Thyroid gland (tissue), 4 donors: ENCODE data around the gene MINDY4. TPM values are rescaled to one million over a fixed set of nuclear protein-coding genes. Genes with fewer than 3 reads are reported as not detected.
A peak's percentile ranks its signal among the peaks of the same experiment; 100 is the strongest.

Source experiments
- DNase-seq, 2 donors: peaks; one replicate each; pipeline ENCODE4 v3.0.0-alpha.2; 2019
- H3K27ac ChIP-seq, 3 donors: fragments of 200-600 bp; sonication (generic); 1 replicate in 2 of 3; 2 replicates in 1 of 3; pipeline ENCODE4 v1.5.1; 2016 to 2019; ENCODE audit warnings: mild to moderate bottlenecking in 1 of 3, moderate library complexity in 1 of 3
- H3K27me3 ChIP-seq: fragments of 200-600 bp; sonication (generic); one replicate; pipeline ENCODE4 v1.5.1; 2019
- H3K36me3 ChIP-seq, 2 donors: fragments of 200-600 bp; sonication (generic); one replicate each; pipeline ENCODE4 v1.5.1; 2016 to 2019
- H3K4me1 ChIP-seq, 2 donors: fragments of 200-600 bp; sonication (generic); one replicate each; pipeline ENCODE4 v1.5.1; 2017 to 2019
- H3K4me3 ChIP-seq, 3 donors: fragments of 200-600 bp; sonication (generic); replicated peaks in 1 of 3; 1 replicate in 2 of 3; 2 replicates in 1 of 3; pipeline ENCODE4 v1.5.1; 2016; ENCODE audit warnings: mild to moderate bottlenecking in 1 of 3
- H3K9me3 ChIP-seq: fragments of 200-600 bp; sonication (generic); one replicate; pipeline ENCODE4 v1.5.1; 2017
- CTCF ChIP-seq, 6 experiments: fragments of 200-600 bp in 3 of 6; fragments of 450-650 bp in 3 of 6; sonication (generic) in 3 of 6; IDR thresholded peaks; one replicate each; pipeline ENCODE4 v1.5.1; 2016 to 2019; ENCODE audit warnings: antibody characterized with exemption in 6 of 6, mild to moderate bottlenecking in 2 of 6, inconsistent platforms in 1 of 6, moderate library complexity in 1 of 6
- POLR2A ChIP-seq, 2 donors: fragments of 450-650 bp; IDR thresholded peaks; one replicate each; pipeline ENCODE4 v1.6.1; 2017; ENCODE audit warnings: antibody characterized with exemption in 2 of 2, mild to moderate bottlenecking in 2 of 2, moderate library complexity in 1 of 2
- WGBS, 2 donors: methylation state at CpG; one replicate each; pipeline ENCODE4 v1.1.5; 2017; 5-methylcytosine and 5-hydroxymethylcytosine counted together
- intact Hi-C: fragments of 100-400 bp; cut with DNase I; formaldehyde crosslinking; loops from one replicate; pipeline ENCODE4 v1.15.1; 2023
- total RNA-seq, 4 donors: library from RNA; depleted of rRNA; stranded (reverse); fragments of >200 nt; gene quantifications; one replicate each; pipeline ENCODE4 v1.2.3, GENCODE V29; 2016

The MINDY4 gene
- total RNA-seq, 4 donors from 2014 or later: 17.9 to 33.2 (median 29.7) TPM

- H3K36me3 ChIP-seq: no peaks in the 10 kb centered on the region
- no peaks in the 10 kb centered on the region for H3K9me3 ChIP-seq
- peaks cover 0 to 7% of the 10 kb centered on the region in 2 donors for H3K4me1 ChIP-seq
- no peak overlapping the region for H3K27ac ChIP-seq
- no peak for TF ChIP-seq POLR2A (IDR thresholded peaks at IDR 0.05)
- TF ChIP-seq CTCF (IDR thresholded peaks at IDR 0.05): no peak
- intact Hi-C loops: no loop called here
- no peaks in the 10 kb centered on the region for H3K27me3 ChIP-seq
- peak in 1 of 2 donors; percentile 0 for DNase-seq
- 94 to 97% methylated on average over 19 of the region's 19 CpGs for WGBS, 2 donors
- no peak overlapping the region for H3K4me3 ChIP-seq
Observed at GRCh38 chr7:30923009-30923773, 152.0 kb downstream of the MINDY4 start.

- H3K36me3 ChIP-seq: no peaks in the 10 kb centered on the region
- H3K4me1 ChIP-seq: peaks cover 0 to 7% of the 10 kb centered on the region in 2 donors
- WGBS, 2 donors: 95 to 96% methylated on average over 13 of the region's 13 CpGs
- H3K4me3 ChIP-seq: no peak overlapping the region
- H3K9me3 ChIP-seq: no peaks in the 10 kb centered on the region
- intact Hi-C loops: no loop called here
- peak in 1 of 2 donors; percentile 0 for DNase-seq
- H3K27me3 ChIP-seq: no peaks in the 10 kb centered on the region
- no peak for TF ChIP-seq CTCF (IDR thresholded peaks at IDR 0.05)
- no peak for TF ChIP-seq POLR2A (IDR thresholded peaks at IDR 0.05)
- no peak overlapping the region for H3K27ac ChIP-seq
Observed at GRCh38 chr7:30923774-30924413, 152.7 kb downstream of the MINDY4 start.

DNA sequence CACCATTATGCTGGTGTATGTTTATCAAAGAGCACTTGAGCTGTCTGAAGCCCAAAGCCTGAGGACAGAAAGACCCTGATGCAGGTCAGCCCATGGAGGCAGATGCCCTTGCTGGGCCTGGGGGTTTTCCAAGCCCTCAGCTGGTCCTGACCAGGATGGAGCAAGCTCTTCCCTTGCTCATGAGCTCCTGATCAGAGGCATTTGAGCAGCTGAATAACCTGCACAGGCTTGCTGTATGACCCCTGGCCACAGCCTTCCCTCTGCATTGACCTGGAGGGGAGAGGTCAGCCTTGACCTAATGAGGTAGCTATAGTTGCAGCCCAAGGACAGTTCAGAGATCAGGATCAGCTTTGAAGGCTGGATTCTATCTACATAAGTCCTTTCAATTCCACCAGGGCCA is 153.4 kb downstream of the MINDY4 start:
- no peaks in the 10 kb centered on the region for H3K9me3 ChIP-seq
- H3K27ac ChIP-seq: no peak overlapping the region
- intact Hi-C loops: no loop called here
- H3K4me1 ChIP-seq: peaks cover 0 to 7% of the 10 kb centered on the region in 2 donors
- peak in 1 of 2 donors; percentile 0 for DNase-seq
- no peaks in the 10 kb centered on the region for H3K27me3 ChIP-seq
- H3K4me3 ChIP-seq: no peak overlapping the region
- TF ChIP-seq CTCF (IDR thresholded peaks at IDR 0.05): no peak
- no peak for TF ChIP-seq POLR2A (IDR thresholded peaks at IDR 0.05)
- no peaks in the 10 kb centered on the region for H3K36me3 ChIP-seq

DNA sequence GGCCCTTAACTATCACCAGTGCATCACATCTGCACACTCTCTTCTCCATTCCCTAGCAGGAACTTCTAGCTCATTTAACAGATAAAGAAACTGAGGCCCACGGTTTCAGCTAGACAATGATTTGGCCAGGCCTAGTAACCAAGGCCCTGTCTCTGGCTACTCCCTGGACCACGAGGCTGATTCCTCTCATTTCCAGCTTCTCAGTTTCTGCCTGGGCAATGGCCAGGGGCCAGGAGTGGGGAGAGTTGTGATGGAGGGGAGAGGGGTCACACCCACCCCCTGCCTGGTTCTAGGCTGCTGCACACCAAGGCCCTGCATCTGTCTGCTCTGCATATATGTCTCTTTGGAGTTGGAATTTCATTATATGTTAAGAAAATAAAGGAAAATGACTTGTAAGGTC is 153.9 kb downstream of the MINDY4 start:
- H3K4me1 ChIP-seq: peaks cover 0 to 7% of the 10 kb centered on the region in 2 donors
- intact Hi-C loops: no loop called here
- no peaks in the 10 kb centered on the region for H3K9me3 ChIP-seq
- 69 to 81% methylated on average over 2 of the region's 2 CpGs for WGBS, 2 donors
- H3K27ac ChIP-seq: no peak overlapping the region
- H3K27me3 ChIP-seq: no peaks in the 10 kb centered on the region
- peak in 1 of 2 donors; percentile 0 for DNase-seq
- no peak overlapping the region for H3K4me3 ChIP-seq
- TF ChIP-seq CTCF (IDR thresholded peaks at IDR 0.05): no peak
- no peak for TF ChIP-seq POLR2A (IDR thresholded peaks at IDR 0.05)
- H3K36me3 ChIP-seq: no peaks in the 10 kb centered on the region

DNA sequence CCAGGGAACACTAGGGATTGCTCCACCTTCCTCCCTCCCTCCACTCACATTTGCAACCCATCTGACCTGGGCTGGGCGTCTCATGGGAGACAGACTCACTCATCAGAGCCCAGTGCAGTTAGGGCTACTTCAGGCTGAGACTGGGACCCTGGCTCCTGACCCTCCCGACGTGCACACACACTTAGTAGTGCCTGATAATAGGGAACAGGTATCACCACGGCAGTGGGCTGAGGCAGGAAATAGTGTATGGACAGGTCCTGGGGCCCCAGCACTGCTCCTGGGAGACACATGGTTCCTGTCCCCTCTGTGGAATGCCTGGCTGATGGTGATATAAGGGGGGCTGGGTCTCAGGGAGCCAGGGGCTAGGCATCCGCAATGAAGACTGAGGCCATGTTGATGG is 154.7 kb downstream of the MINDY4 start:
- H3K4me1 ChIP-seq: peaks cover 0 to 7% of the 10 kb centered on the region in 2 donors
- no peaks in the 10 kb centered on the region for H3K9me3 ChIP-seq
- TF ChIP-seq POLR2A (IDR thresholded peaks at IDR 0.05) (no peak), CTCF (IDR thresholded peaks at IDR 0.05) (no peak)
- no peaks in the 10 kb centered on the region for H3K27me3 ChIP-seq
- WGBS, 2 donors: 89 to 96% methylated on average over 4 to 5 of the region's 5 CpGs
- no peaks in the 10 kb centered on the region for H3K36me3 ChIP-seq
- no peak overlapping the region for H3K27ac ChIP-seq
- no peak overlapping the region for H3K4me3 ChIP-seq
- peak in 1 of 2 donors; percentile 0 for DNase-seq
- intact Hi-C loops: no loop called here
